ENCODE results near the gene PHACTR1. TPM values are rescaled to one million over a fixed set of nuclear protein-coding genes. Genes with fewer than 3 reads are reported as not detected.

PHACTR1 gene
- total and polyA plus RNA-seq, 8 donors, result 1.4 to 12.4 (median 9.3) TPM

GRCh38 chr6:13098006-13098405 lies 381.4 kb downstream of the PHACTR1 start:
- no peak for ATAC-seq
- FAIRE-seq, result no peak

GRCh38 chr6:13098793-13099570 lies 382.4 kb downstream of the PHACTR1 start:
- Histone ChIP-seq H3K9me3 (no peaks in the 10 kb centered on the region), H3K4me1 (peaks cover 24 to 35% (median 28%) of the 10 kb centered on the region in 3 donors), H3K27ac (no peak overlapping the region), H3K4me3 (no peak overlapping the region), H3K36me3 (no peaks in the 10 kb centered on the region), H3K27me3 (no peaks in the 10 kb centered on the region)
- intact Hi-C loops (cut with DNase I), result no loop called here
- WGBS, 2 donors, result 92% methylated on average over 5 of the region's 5 CpGs
- FAIRE-seq, result no peak
- ATAC-seq, result no peak
- TF ChIP-seq CTCF (IDR thresholded peaks at IDR 0.05), result no peak
- no peak for DNase-seq

More at GRCh38 chr6:13098006-13098405, 381.4 kb downstream of the PHACTR1 start:
- H3K27me3 ChIP-seq, result no peaks in the 10 kb centered on the region
- no peak overlapping the region for H3K4me3 ChIP-seq
- no peak overlapping the region for H3K27ac ChIP-seq
- intact Hi-C loops (cut with DNase I), result no loop called here
- H3K36me3 ChIP-seq, result no peaks in the 10 kb centered on the region
- peaks cover 24 to 35% (median 27%) of the 10 kb centered on the region in 3 donors for H3K4me1 ChIP-seq
- no peaks in the 10 kb centered on the region for H3K9me3 ChIP-seq
- DNase-seq, result no peak
- TF ChIP-seq CTCF (IDR thresholded peaks at IDR 0.05), result no peak

GRCh38 chr6:13099771-13100170 lies 383.2 kb downstream of the PHACTR1 start:
- H3K27me3 ChIP-seq, result no peaks in the 10 kb centered on the region
- H3K9me3 ChIP-seq, result no peaks in the 10 kb centered on the region
- FAIRE-seq (no peak), ATAC-seq (no peak), DNase-seq (no peak)
- no peak overlapping the region for H3K4me3 ChIP-seq
- TF ChIP-seq CTCF (IDR thresholded peaks at IDR 0.05), result no peak
- intact Hi-C loops (cut with DNase I), result no loop called here
- H3K4me1 ChIP-seq, result peaks cover 24 to 32% (median 28%) of the 10 kb centered on the region in 3 donors
- H3K27ac ChIP-seq, result no peak overlapping the region
- H3K36me3 ChIP-seq, result no peaks in the 10 kb centered on the region

- TF ChIP-seq CTCF (IDR thresholded peaks at IDR 0.05), result no peak
- Histone ChIP-seq H3K4me1 (peaks cover 17 to 25% (median 21%) of the 10 kb centered on the region in 3 donors), H3K9me3 (no peaks in the 10 kb centered on the region), H3K36me3 (no peaks in the 10 kb centered on the region), H3K27me3 (no peaks in the 10 kb centered on the region), H3K4me3 (no peak overlapping the region), H3K27ac (no peak overlapping the region)
- WGBS, 2 donors, result 86 to 94% methylated on average over 5 of the region's 5 CpGs
- intact Hi-C loops (cut with DNase I), result no loop called here
- FAIRE-seq, result no peak
- ATAC-seq, result no peak
- no peak for DNase-seq
Observed at GRCh38 chr6:13101409-13101808, 384.8 kb downstream of the PHACTR1 start.

GRCh38 chr6:13101985-13102384 lies 385.4 kb downstream of the PHACTR1 start:
- no peak for DNase-seq
- 7 to 11% methylated on average over 2 of the region's 2 CpGs for WGBS, 2 donors
- Histone ChIP-seq H3K4me1 (peaks cover 16 to 19% (median 16%) of the 10 kb centered on the region in 3 donors), H3K9me3 (no peaks in the 10 kb centered on the region), H3K27me3 (no peaks in the 10 kb centered on the region), H3K4me3 (no peak overlapping the region), H3K36me3 (no peaks in the 10 kb centered on the region), H3K27ac (no peak overlapping the region)
- ATAC-seq, result peak; percentile 66 to 82 (median 75)
- FAIRE-seq, result no peak
- intact Hi-C loops (cut with DNase I), result no loop called here
- no peak for TF ChIP-seq CTCF (IDR thresholded peaks at IDR 0.05)

Data from pancreas (tissue), 10 donors.